A549 (cell line): Measurements from ENCODE around the gene ADAP2.

ENCODE experiments used
- FOSL2 ChIP-seq, 2 experiments: fragments of 450-650 bp in 1 of 2; fragments of >200 bp in 1 of 2; sonication (Bioruptor Twin) in 1 of 2; formaldehyde crosslinking; IDR thresholded peaks; 2 replicates each; pipeline versions ENCODE4 v1.5.0 to v1.6.1; 2016 to 2020; ENCODE audit warnings: mild to moderate bottlenecking in 1 of 2, moderate library complexity in 1 of 2
- PHF8 ChIP-seq: fragments of 200-600 bp; sonication (generic); IDR thresholded peaks from 2 replicates; pipeline ENCODE4 v1.6.1; 2016; ENCODE audit warnings: low read depth, mild to moderate bottlenecking, antibody characterized with exemption, moderate library complexity, borderline replicate concordance
- POLR2A ChIP-seq: IDR thresholded peaks from 2 replicates; pipeline ENCODE4 v1.6.1; 2012; ENCODE audit warnings: mild to moderate bottlenecking, low read length
- TF ChIP-seq, protein P1 (sequence below): fragments of >200 bp; sonication (Bioruptor Twin); formaldehyde crosslinking; IDR thresholded peaks from 3 replicates; pipeline ENCODE4 v1.5.1; 2016

GRCh38 chr17:30913955-30914354 lies 7.8 kb upstream of the ADAP2 start:
- TF ChIP-seq, protein P1, sequence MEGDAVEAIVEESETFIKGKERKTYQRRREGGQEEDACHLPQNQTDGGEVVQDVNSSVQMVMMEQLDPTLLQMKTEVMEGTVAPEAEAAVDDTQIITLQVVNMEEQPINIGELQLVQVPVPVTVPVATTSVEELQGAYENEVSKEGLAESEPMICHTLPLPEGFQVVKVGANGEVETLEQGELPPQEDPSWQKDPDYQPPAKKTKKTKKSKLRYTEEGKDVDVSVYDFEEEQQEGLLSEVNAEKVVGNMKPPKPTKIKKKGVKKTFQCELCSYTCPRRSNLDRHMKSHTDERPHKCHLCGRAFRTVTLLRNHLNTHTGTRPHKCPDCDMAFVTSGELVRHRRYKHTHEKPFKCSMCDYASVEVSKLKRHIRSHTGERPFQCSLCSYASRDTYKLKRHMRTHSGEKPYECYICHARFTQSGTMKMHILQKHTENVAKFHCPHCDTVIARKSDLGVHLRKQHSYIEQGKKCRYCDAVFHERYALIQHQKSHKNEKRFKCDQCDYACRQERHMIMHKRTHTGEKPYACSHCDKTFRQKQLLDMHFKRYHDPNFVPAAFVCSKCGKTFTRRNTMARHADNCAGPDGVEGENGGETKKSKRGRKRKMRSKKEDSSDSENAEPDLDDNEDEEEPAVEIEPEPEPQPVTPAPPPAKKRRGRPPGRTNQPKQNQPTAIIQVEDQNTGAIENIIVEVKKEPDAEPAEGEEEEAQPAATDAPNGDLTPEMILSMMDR = 0 out of 3 replicates have a peak, but pooled peaks have one; percentile 8
- no peak for TF ChIP-seq PHF8
- TF ChIP-seq FOSL2 (IDR thresholded peaks at IDR 0.05) = no peak
- no peak for TF ChIP-seq FOSL2 (CRISPR knock-in tag; IDR thresholded peaks at IDR 0.05)
- no peak for TF ChIP-seq POLR2A
